Lower lobe of right lung (tissue), 2 donors: ENCODE results near the gene DISP2. TPM values are rescaled to one million over a fixed set of nuclear protein-coding genes. Genes with fewer than 3 reads are reported as not detected.

Source experiments
- ATAC-seq, 2 donors: fragments of 200-7000 bp; cut with Tn5 transposase; one replicate each; pipeline ENCODE4 v1.9.1; 2020 to 2022; ENCODE audit warnings: mild to moderate bottlenecking in 2 of 2, moderate library complexity in 2 of 2
- DNase-seq: peaks from one replicate; pipeline ENCODE4 v3.0.0-alpha.2; 2020
- H3K27ac ChIP-seq: fragments of 200-600 bp; one replicate; pipeline ENCODE4 v1.8.0; 2022
- H3K27me3 ChIP-seq: fragments of 200-600 bp; one replicate; pipeline ENCODE4 v1.8.0; 2022; ENCODE audit warnings: low read depth
- H3K36me3 ChIP-seq: fragments of 200-600 bp; one replicate; pipeline ENCODE4 v1.8.0; 2022; ENCODE audit warnings: mild to moderate bottlenecking
- H3K4me1 ChIP-seq: fragments of 200-600 bp; one replicate; pipeline ENCODE4 v1.8.0; 2022
- H3K4me3 ChIP-seq: fragments of 200-600 bp; one replicate; pipeline ENCODE4 v1.8.0; 2022; ENCODE audit warnings: mild to moderate bottlenecking
- H3K9me3 ChIP-seq: fragments of 200-600 bp; one replicate; pipeline ENCODE4 v1.8.0; 2022
- CTCF ChIP-seq: fragments of 200-600 bp; IDR thresholded peaks from one replicate; pipeline ENCODE4 v1.8.0; 2022; ENCODE audit warnings: antibody characterized with exemption, mild to moderate bottlenecking
- intact Hi-C: fragments of 100-400 bp; cut with DNase I; formaldehyde crosslinking; loops from one replicate; pipeline ENCODE4 v1.11.0; 2022
- total RNA-seq: library from RNA; stranded (reverse); fragmentation: NEBNext Ultra II Directional; extraction: Animal tissue kit (Norgen Biotek cat#: 25700); gene quantifications from one replicate; pipeline ENCODE4 v1.2.1, GENCODE V29; 2021
- donor health status: DM: no; HTN: yes; CAD: no; lungs with severe emphysema.

The DISP2 gene
- total RNA-seq, 1 donor from 2014 or later = 4.3 TPM

- no peak for TF ChIP-seq CTCF
- ATAC-seq (no peak), DNase-seq (no peak)
- no peak overlapping the region for H3K4me3 ChIP-seq
- H3K9me3 ChIP-seq = no peaks in the 10 kb centered on the region
- H3K36me3 ChIP-seq = peaks cover 27% of the 10 kb centered on the region
- H3K27ac ChIP-seq = peak overlapping the region; percentile 90
- intact Hi-C loops = no loop called here
- H3K4me1 ChIP-seq = peaks cover 100% of the 10 kb centered on the region
- no peaks in the 10 kb centered on the region for H3K27me3 ChIP-seq
Observed at GRCh38 chr15:40334541-40334940, 23.5 kb upstream of the DISP2 start.

- Histone ChIP-seq H3K27me3 (no peaks in the 10 kb centered on the region), H3K27ac (peak overlapping the region; percentile 90), H3K36me3 (peaks cover 27% of the 10 kb centered on the region), H3K4me1 (peaks cover 100% of the 10 kb centered on the region), H3K4me3 (no peak overlapping the region), H3K9me3 (no peaks in the 10 kb centered on the region)
- TF ChIP-seq CTCF = no peak
- ATAC-seq = peak; percentile 4 to 20
- intact Hi-C loops = no loop called here
- DNase-seq = peak; percentile 73
Observed at GRCh38 chr15:40334941-40335795, 22.9 kb upstream of the DISP2 start.

GRCh38 chr15:40335938-40336743, 21.9 kb upstream of the DISP2 start:
- DNase-seq = no peak

GRCh38 chr15:40336744-40337122, 21.3 kb upstream of the DISP2 start:
- Histone ChIP-seq H3K36me3 (peaks cover 27% of the 10 kb centered on the region), H3K27ac (peak overlapping the region; percentile 90), H3K9me3 (no peaks in the 10 kb centered on the region), H3K4me1 (peaks cover 100% of the 10 kb centered on the region), H3K4me3 (no peak overlapping the region), H3K27me3 (no peaks in the 10 kb centered on the region)
- DNase-seq = no peak
- intact Hi-C loops = no loop called here
- no peak for TF ChIP-seq CTCF
- no peak for ATAC-seq

More at GRCh38 chr15:40335938-40336743, 21.9 kb upstream of the DISP2 start:
- no peaks in the 10 kb centered on the region for H3K27me3 ChIP-seq
- peak overlapping the region; percentile 90 for H3K27ac ChIP-seq
- H3K9me3 ChIP-seq = no peaks in the 10 kb centered on the region
- no peak for ATAC-seq
- intact Hi-C loops = no loop called here
- peaks cover 27% of the 10 kb centered on the region for H3K36me3 ChIP-seq
- no peak overlapping the region for H3K4me3 ChIP-seq
- no peak for TF ChIP-seq CTCF
- peaks cover 100% of the 10 kb centered on the region for H3K4me1 ChIP-seq

- Histone ChIP-seq H3K9me3 (no peaks in the 10 kb centered on the region), H3K27me3 (no peaks in the 10 kb centered on the region), H3K36me3 (peaks cover 27% of the 10 kb centered on the region), H3K4me1 (peaks cover 94% of the 10 kb centered on the region), H3K4me3 (no peak overlapping the region), H3K27ac (no peak overlapping the region)
- DNase-seq = no peak
- no peak for TF ChIP-seq CTCF
- intact Hi-C loops = no loop called here
- no peak for ATAC-seq
Observed at GRCh38 chr15:40337597-40337996, 20.4 kb upstream of the DISP2 start.
